Mesenteric fat pad (tissue), 1 donor: ENCODE results near the gene PABPC1L. TPM values are rescaled to one million over a fixed set of nuclear protein-coding genes. Genes with fewer than 3 reads are reported as not detected.
A peak's percentile ranks its signal among the peaks of the same experiment; 100 is the strongest.

Experiments
- DNase-seq: peaks from one replicate; pipeline ENCODE4 v3.0.0-alpha.2; 2020; ENCODE audit warnings: low spot score
- total RNA-seq: library from RNA; stranded (reverse); fragmentation: NEBNext Ultra II Directional; extraction: Animal tissue kit (Norgen Biotek cat#: 25700); gene quantifications from one replicate; pipeline ENCODE4 v1.2.1, GENCODE V29; 2021
- donor health status: DM: yes; HTN: yes; CAD: no.

Gene PABPC1L
- total RNA-seq, 1 donor from 2014 or later = 10.1 TPM

- peak; percentile 98 for DNase-seq
Measured at GRCh38 chr20:44966030-44966961, 56.4 kb downstream of the PABPC1L start, which contains the start of gene STK4. Gene STK4, plus strand, starts transcription at chr20:44966512. Its CDS starts 57 bp downstream, at chr20:44966569.

- no peak for DNase-seq
Measured at GRCh38 chr20:44967207-44967807, 57.4 kb downstream of the PABPC1L start.

DNA sequence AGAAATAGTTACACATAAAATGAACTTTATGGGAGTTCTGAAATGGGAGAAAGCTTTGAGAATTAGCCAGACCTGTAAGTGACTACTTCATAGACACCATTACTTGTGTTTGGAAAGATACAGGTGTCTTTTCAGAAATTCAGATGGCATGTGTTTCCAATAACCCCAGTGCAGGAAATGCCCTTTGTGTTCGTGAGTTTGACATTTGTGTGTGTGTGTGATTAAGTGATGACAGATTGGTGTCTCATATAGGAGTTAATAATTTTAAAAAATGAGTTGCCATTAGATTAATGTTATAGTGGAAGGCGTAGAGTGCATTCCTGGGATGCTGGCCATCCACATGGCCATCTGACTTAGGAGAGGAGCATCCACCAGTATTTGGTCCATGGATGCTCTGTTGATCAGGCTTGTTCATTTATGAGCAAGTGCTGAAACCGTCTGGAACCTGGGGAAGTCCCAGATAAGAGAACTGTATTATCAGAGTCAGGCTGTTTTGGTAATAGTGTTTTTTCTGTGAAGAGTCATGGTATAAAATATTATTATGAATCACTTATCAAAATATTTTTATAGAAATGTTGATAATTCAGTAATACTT, 59.5 kb downstream of the PABPC1L start:
- no peak for DNase-seq

DNA sequence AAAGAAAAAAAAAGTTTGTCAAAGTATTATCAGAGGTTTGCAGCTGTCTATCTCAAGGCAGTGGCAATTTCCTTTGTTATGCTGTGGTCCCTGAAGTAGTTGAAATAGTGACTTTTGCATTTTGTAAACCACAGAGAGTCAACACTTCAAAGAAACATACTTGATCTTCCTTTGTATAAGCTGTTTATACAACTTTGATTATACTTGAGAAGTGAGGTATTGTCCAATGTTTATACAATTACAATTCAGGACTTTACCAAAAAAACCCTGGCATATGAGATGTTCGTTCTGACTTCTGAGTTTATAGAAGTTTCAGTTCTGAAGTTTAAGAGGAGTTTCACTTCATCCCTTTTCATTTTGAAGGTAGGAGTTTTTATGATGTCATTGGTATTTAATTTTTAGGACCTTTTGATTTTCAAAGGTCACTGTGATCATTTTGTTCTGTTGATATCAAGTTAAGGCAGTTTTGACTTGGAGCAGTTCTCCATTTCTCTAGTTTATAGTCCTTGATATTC, 60.4 kb downstream of the PABPC1L start:
- DNase-seq = no peak

DNA sequence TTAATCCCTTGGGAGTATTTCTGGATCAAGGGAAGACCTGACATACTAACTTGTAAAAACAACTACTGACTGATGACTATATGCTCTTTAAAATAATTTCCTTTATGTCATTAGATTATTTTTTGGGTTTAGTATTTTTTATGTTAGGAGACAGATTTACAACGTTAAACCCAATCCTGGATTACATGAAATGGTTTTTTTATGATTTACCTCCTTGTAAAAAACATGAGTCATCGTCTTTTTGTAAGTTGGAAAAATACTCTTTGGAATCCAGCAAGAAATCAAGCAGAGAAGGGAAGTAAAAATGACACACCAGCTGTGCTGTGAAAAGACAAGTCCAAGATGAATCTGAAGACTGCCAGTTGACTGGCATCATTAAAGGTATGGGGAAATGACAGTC, 63.2 kb downstream of the PABPC1L start:
- no peak for DNase-seq

- no peak for DNase-seq
Measured at GRCh38 chr20:44976698-44977097, 66.8 kb downstream of the PABPC1L start.

GRCh38 chr20:44979090-44979621, 69.3 kb downstream of the PABPC1L start:
- no peak for DNase-seq

- DNase-seq = no peak
Measured at GRCh38 chr20:44981736-44982406, 72.0 kb downstream of the PABPC1L start.

DNA sequence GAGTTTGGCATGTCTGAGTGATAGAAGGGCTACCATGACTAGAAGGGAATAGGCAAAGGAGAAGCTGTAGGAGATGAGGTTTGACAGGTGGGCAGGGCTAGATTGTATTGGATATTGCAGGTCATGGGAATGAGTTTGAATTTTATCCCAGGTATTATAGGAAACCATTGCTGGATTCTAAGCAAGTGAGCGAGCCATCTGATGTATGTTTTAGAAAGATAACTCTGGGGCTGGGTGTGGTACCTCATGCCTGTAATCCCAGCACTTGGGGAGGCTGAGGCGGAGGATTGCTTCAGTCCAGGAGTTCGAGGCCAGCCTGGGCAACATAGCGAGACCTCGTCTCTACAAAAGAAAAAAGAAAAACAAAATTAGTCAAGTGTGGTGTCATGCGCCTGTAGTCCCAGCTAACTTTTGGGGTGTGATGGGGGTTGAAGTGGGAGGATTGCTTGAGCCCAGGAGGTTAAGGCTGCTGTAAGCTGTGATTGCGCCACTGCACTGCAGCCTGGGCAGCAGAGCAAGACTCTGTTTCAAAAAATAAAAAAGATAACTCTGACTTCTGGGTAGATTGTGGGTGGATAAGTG, 73.3 kb downstream of the PABPC1L start:
- no peak for DNase-seq

DNA sequence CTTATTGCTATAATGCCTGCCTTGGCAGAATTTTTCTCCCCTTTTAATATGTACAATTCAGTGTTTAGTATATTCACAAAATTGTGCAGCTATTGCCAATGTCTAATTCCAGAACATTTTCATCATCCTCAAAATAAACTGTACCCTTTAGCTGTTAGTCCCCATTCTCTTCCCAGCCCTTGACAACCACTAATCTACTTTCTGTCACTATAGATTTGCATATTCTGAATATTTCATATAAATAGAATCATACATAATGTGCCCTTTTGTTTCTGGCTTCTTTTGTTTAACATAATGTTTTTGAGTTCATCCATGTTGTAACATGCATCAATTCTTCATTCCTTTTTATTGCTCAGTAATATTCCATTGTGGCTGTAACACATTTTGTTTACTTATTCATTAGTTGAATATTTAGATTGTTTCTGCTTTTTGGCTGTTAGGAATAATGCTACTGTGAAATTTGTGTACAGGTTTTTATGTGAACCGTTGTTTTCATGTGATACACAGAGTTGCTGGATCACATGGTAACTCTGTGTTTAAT, 78.8 kb downstream of the PABPC1L start:
- DNase-seq = no peak

Other genes starting within 250 kb of the PABPC1L start
- gene CCN5, start 194.7 kb upstream of the PABPC1L start, total RNA-seq = 51.5 TPM
- 3.1 TPM for gene KCNK15, start 164.2 kb upstream of the PABPC1L start, total RNA-seq
- gene RIMS4, start 99.5 kb upstream of the PABPC1L start, total RNA-seq = 0.29 TPM
- 182 TPM for gene YWHAB, start 24.4 kb upstream of the PABPC1L start, total RNA-seq
- gene TOMM34, start 50.3 kb downstream of the PABPC1L start, total RNA-seq = 9.1 TPM
- 34.4 TPM for gene STK4, start 56.5 kb downstream of the PABPC1L start, total RNA-seq
- gene KCNS1, start 191.1 kb downstream of the PABPC1L start, total RNA-seq = not detected
- gene WFDC5, start 205.1 kb downstream of the PABPC1L start, total RNA-seq = not detected
- gene WFDC12, start 214.4 kb downstream of the PABPC1L start, total RNA-seq = not detected